GM23338 (cell line): ENCODE data around the gene OAT. TPM values are rescaled to one million over a fixed set of nuclear protein-coding genes. Genes with fewer than 3 reads are reported as not detected.

ENCODE experiments used
- ATAC-seq: fragments of 200-7000 bp; cut with Tn5 transposase; 3 replicates; pipeline ENCODE4 v1.9.1; 2020
- DNase-seq: peaks from one replicate; pipeline ENCODE4 v3.0.0-alpha.2; 2015; ENCODE audit warnings: low spot score
- H2AFZ ChIP-seq: fragments of 200-600 bp; sonication (generic); 2 replicates; pipeline ENCODE4 v1.8.0; 2016; ENCODE audit warnings: antibody characterized with exemption, mild to moderate bottlenecking, moderate library complexity
- H3F3A ChIP-seq: fragments of 200-600 bp; sonication (generic); replicated peaks from 2 replicates; pipeline ENCODE4 v1.8.0; 2017; ENCODE audit warnings: antibody characterized with exemption, mixed run types, low read depth
- H3K27ac ChIP-seq: fragments of 200-600 bp; sonication (generic); 2 replicates; pipeline ENCODE4 v1.6.1; 2016; ENCODE audit warnings: low read depth
- H3K27me3 ChIP-seq: fragments of 200-600 bp; sonication (generic); 2 replicates; pipeline ENCODE4 v1.8.0; 2016; ENCODE audit warnings: mild to moderate bottlenecking, mixed run types, moderate library complexity; ENCODE audit not compliant: insufficient read depth
- H3K36me3 ChIP-seq: fragments of 200-600 bp; sonication (generic); 2 replicates; pipeline ENCODE4 v1.8.0; 2016; ENCODE audit warnings: mild to moderate bottlenecking; ENCODE audit not compliant: insufficient read depth
- H3K4me1 ChIP-seq: fragments of 200-600 bp; sonication (generic); 2 replicates; pipeline ENCODE4 v1.8.0; 2016; ENCODE audit warnings: mild to moderate bottlenecking, moderate library complexity; ENCODE audit not compliant: insufficient read depth
- H3K4me2 ChIP-seq: fragments of 200-600 bp; sonication (generic); 2 replicates; pipeline ENCODE4 v1.7.1; 2017; ENCODE audit warnings: mixed run types
- H3K4me3 ChIP-seq: fragments of 200-600 bp; sonication (generic); 2 replicates; pipeline ENCODE4 v1.6.1; 2016; ENCODE audit warnings: mixed run types
- H3K79me2 ChIP-seq: fragments of 200-600 bp; sonication (generic); replicated peaks from 2 replicates; pipeline ENCODE4 v1.8.0; 2017; ENCODE audit warnings: mild to moderate bottlenecking; ENCODE audit not compliant: insufficient read depth
- H3K9me2 ChIP-seq: fragments of 200-600 bp; sonication (generic); 2 replicates; pipeline ENCODE4 v1.8.0; 2017; ENCODE audit not compliant: insufficient read depth
- H4K20me1 ChIP-seq: fragments of 200-600 bp; sonication (generic); replicated peaks from 2 replicates; pipeline ENCODE4 v1.8.0; 2017; ENCODE audit warnings: mild to moderate bottlenecking; ENCODE audit not compliant: insufficient read depth
- H3K27ac Mint-ChIP-seq: 2 replicates; pipeline ENCODE4 v1.8.0; 2020; ENCODE audit warnings: inconsistent platforms, mild to moderate bottlenecking, moderate library complexity, mixed read lengths
- H3K27me3 Mint-ChIP-seq: 3 replicates; pipeline ENCODE4 v1.8.0; 2022; ENCODE audit warnings: low read depth, mild to moderate bottlenecking, moderate library complexity, mixed read lengths, inconsistent platforms; ENCODE audit not compliant: insufficient read depth, poor library complexity
- H3K36me3 Mint-ChIP-seq: 3 replicates; pipeline ENCODE4 v1.8.0; 2021; ENCODE audit warnings: low read depth, mild to moderate bottlenecking, inconsistent platforms, moderate library complexity, mixed read lengths
- H3K4me1 Mint-ChIP-seq: 3 replicates; pipeline ENCODE4 v1.8.0; 2020; ENCODE audit warnings: mild to moderate bottlenecking, inconsistent platforms, mixed read lengths
- H3K4me3 Mint-ChIP-seq: 3 replicates; pipeline ENCODE4 v1.8.0; 2021; ENCODE audit warnings: moderate library complexity, mild to moderate bottlenecking, inconsistent platforms, mixed read lengths
- H3K9me3 Mint-ChIP-seq: 3 replicates; pipeline ENCODE4 v1.8.0; 2020; ENCODE audit warnings: moderate library complexity, mild to moderate bottlenecking, inconsistent platforms, mixed read lengths
- CREB1 ChIP-seq: fragments of 250-450 bp; sonication (Bioruptor Pico); IDR thresholded peaks from 2 replicates; pipeline ENCODE4 v1.5.0; 2020; ENCODE audit warnings: low read depth, mild to moderate bottlenecking, moderate library complexity
- CTCF ChIP-seq, 2 experiments: fragments of 200-600 bp in 1 of 2; sonication (generic) in 1 of 2; conservative IDR thresholded peaks; 2 replicates each; pipeline versions ENCODE4 v1.5.1 to v1.6.1; 2016 to 2017; ENCODE audit warnings: antibody characterized with exemption in 2 of 2, low read depth in 2 of 2, mild to moderate bottlenecking in 2 of 2, moderate library complexity in 1 of 2
- EZH2 ChIP-seq: fragments of 200-600 bp; sonication (generic); IDR thresholded peaks from one replicate; pipeline ENCODE4 v1.8.0; 2017; ENCODE audit warnings: antibody characterized with exemption, mild to moderate bottlenecking, low read depth; ENCODE audit not compliant: unreplicated experiment
- EZH2phosphoT487 ChIP-seq: fragments of 200-600 bp; sonication (generic); IDR thresholded peaks from one replicate; pipeline ENCODE4 v1.8.1; 2018; ENCODE audit warnings: antibody characterized with exemption; ENCODE audit not compliant: unreplicated experiment
- JUNB ChIP-seq: IDR thresholded peaks from one replicate; pipeline ENCODE4 v1.6.1; 2016; ENCODE audit warnings: antibody characterized with exemption; ENCODE audit not compliant: unreplicated experiment
- NANOG ChIP-seq: IDR thresholded peaks from 2 replicates; pipeline ENCODE4 v1.6.1; 2016; ENCODE audit warnings: antibody characterized with exemption, borderline replicate concordance
- STAT1 ChIP-seq: IDR thresholded peaks from one replicate; pipeline ENCODE4 v1.6.1; 2016; ENCODE audit warnings: antibody characterized with exemption; ENCODE audit not compliant: unreplicated experiment
- ZNF114 ChIP-seq: fragments of 250-450 bp; sonication (Bioruptor Pico); IDR thresholded peaks from 2 replicates; pipeline ENCODE4 v1.5.0; 2020; ENCODE audit warnings: mild to moderate bottlenecking, moderate library complexity
- ZNF331 ChIP-seq: fragments of 250-450 bp; sonication (Bioruptor Pico); IDR thresholded peaks from 2 replicates; pipeline ENCODE4 v1.5.0; 2020; ENCODE audit warnings: low read depth, mild to moderate bottlenecking, moderate library complexity
- polyA plus RNA-seq: library from polyadenylated mRNA; unstranded; fragments of >200 nt; fragmentation: Nextera tagmentation; extraction: Ambion mirVana; gene quantifications from 2 replicates; pipeline ENCODE4 v1.2.1, GENCODE V29; 2016
- total RNA-seq: library from RNA; depleted of rRNA; stranded (reverse); fragments of >200 nt; shearing (Covaris generic); gene quantifications from 2 replicates; pipeline ENCODE4 v1.2.3, GENCODE V29; 2014
- TF ChIP-seq, protein P1 (sequence below): IDR thresholded peaks from 2 replicates; pipeline ENCODE4 v1.6.1; 2016; ENCODE audit warnings: antibody characterized with exemption
- TF ChIP-seq, protein P2 (sequence below): IDR thresholded peaks from one replicate; pipeline ENCODE4 v1.6.1; 2018; ENCODE audit warnings: antibody characterized with exemption; ENCODE audit not compliant: unreplicated experiment

OAT gene
- total and polyA plus RNA-seq, 2 experiments from 2014 or later: 131 to 139 TPM

DNA sequence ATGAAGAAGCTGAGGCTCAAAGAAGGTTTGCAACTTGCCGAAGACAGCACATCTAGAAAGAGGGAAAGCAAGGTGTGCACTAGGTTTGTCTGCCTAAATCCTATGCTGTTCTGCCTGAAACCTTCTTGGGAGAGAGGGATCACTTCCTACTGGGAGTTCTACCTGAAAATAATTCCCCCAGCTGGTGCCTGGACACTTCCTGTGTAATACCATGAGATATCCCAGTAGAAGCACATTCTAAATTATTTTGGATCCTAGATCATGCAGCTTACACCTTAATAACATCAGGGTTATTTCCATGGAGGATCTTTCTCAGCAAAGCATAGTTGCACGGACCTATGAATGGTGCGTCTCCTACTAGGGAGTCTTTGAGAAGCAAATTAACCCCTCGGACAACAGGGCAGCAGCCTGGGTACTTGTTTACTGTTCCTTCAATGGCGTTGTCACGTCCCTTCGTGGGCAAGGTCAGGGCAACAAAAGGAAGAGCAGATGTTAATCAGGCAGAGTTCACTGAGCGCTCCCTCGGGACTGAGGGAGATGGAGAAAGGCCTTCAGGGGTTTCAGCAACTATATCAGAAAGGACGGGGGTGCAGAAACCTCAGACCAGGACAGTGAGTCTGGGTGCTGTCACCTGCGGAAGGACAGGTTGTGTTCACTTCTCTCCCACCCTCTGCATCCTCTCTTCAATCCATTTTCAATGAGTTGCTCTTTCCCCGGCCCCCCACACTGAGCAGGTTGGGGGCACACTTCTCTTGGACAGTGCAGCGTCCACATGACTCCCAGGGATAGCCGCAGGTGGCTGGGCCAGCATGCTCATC is 44.0 kb downstream of the OAT start (continued):
- no peak for TF ChIP-seq CTCF (conservative IDR thresholded peaks at IDR 0.05; ENCODE audit: low read depth in 2 of 2)
- TF ChIP-seq, protein P1, sequence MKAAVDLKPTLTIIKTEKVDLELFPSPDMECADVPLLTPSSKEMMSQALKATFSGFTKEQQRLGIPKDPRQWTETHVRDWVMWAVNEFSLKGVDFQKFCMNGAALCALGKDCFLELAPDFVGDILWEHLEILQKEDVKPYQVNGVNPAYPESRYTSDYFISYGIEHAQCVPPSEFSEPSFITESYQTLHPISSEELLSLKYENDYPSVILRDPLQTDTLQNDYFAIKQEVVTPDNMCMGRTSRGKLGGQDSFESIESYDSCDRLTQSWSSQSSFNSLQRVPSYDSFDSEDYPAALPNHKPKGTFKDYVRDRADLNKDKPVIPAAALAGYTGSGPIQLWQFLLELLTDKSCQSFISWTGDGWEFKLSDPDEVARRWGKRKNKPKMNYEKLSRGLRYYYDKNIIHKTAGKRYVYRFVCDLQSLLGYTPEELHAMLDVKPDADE: no peak
- TF ChIP-seq ZNF331 (CRISPR knock-in tag): no peak
- TF ChIP-seq, protein P2, sequence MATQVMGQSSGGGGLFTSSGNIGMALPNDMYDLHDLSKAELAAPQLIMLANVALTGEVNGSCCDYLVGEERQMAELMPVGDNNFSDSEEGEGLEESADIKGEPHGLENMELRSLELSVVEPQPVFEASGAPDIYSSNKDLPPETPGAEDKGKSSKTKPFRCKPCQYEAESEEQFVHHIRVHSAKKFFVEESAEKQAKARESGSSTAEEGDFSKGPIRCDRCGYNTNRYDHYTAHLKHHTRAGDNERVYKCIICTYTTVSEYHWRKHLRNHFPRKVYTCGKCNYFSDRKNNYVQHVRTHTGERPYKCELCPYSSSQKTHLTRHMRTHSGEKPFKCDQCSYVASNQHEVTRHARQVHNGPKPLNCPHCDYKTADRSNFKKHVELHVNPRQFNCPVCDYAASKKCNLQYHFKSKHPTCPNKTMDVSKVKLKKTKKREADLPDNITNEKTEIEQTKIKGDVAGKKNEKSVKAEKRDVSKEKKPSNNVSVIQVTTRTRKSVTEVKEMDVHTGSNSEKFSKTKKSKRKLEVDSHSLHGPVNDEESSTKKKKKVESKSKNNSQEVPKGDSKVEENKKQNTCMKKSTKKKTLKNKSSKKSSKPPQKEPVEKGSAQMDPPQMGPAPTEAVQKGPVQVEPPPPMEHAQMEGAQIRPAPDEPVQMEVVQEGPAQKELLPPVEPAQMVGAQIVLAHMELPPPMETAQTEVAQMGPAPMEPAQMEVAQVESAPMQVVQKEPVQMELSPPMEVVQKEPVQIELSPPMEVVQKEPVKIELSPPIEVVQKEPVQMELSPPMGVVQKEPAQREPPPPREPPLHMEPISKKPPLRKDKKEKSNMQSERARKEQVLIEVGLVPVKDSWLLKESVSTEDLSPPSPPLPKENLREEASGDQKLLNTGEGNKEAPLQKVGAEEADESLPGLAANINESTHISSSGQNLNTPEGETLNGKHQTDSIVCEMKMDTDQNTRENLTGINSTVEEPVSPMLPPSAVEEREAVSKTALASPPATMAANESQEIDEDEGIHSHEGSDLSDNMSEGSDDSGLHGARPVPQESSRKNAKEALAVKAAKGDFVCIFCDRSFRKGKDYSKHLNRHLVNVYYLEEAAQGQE: no peak
- TF ChIP-seq EZH2phosphoT487: no peak

GRCh38 chr10:124372899-124373298 is 45.8 kb downstream of the OAT start:
- no peak overlapping the region for H3K4me2 ChIP-seq
- no peaks in the 10 kb centered on the region for H3K79me2 ChIP-seq
- H3K4me1 ChIP-seq: no peaks in the 10 kb centered on the region
- DNase-seq (no peak), ATAC-seq (no peak)
- no peak overlapping the region for H3K27ac ChIP-seq
- peaks cover 3% of the 10 kb centered on the region; the same call in 2 of the 3 replicates for H3K9me3 Mint-ChIP-seq
- no peak overlapping the region for H3K4me3 Mint-ChIP-seq
- H4K20me1 ChIP-seq: no peaks in the 10 kb centered on the region
- H3K9me2 ChIP-seq: peaks cover 4% of the 10 kb centered on the region; the same call in 1 of the 2 replicates
- no peaks in the 10 kb centered on the region for H3F3A ChIP-seq
- no peak overlapping the region for H3K4me3 ChIP-seq
- H3K27ac Mint-ChIP-seq: no peak overlapping the region
- peaks cover 3% of the 10 kb centered on the region for H3K27me3 Mint-ChIP-seq
- H3K27me3 ChIP-seq: no peaks in the 10 kb centered on the region
- H3K4me1 Mint-ChIP-seq: peaks cover 13% of the 10 kb centered on the region
- no peaks in the 10 kb centered on the region for H3K36me3 Mint-ChIP-seq
- no peaks in the 10 kb centered on the region for H3K36me3 ChIP-seq
- no peak overlapping the region for H2AFZ ChIP-seq
- no peak for TF ChIP-seq EZH2
- no peak for TF ChIP-seq ZNF331 (CRISPR knock-in tag)
- TF ChIP-seq STAT1: no peak
- TF ChIP-seq, protein P1: no peak
- no peak for TF ChIP-seq JUNB
- no peak for TF ChIP-seq ZNF114 (CRISPR knock-in tag)
- no peak for TF ChIP-seq CTCF (conservative IDR thresholded peaks at IDR 0.05; ENCODE audit: low read depth in 2 of 2)
- no peak for TF ChIP-seq NANOG
- no peak for TF ChIP-seq CREB1
